ENCODE data around the gene NKAIN1.
"Not testable (repeated sequence)": the region's sequence is repeated elsewhere in the genome, so short reads cannot be mapped to it uniquely, and the experiment has no call there.

NKAIN1 gene

DNA sequence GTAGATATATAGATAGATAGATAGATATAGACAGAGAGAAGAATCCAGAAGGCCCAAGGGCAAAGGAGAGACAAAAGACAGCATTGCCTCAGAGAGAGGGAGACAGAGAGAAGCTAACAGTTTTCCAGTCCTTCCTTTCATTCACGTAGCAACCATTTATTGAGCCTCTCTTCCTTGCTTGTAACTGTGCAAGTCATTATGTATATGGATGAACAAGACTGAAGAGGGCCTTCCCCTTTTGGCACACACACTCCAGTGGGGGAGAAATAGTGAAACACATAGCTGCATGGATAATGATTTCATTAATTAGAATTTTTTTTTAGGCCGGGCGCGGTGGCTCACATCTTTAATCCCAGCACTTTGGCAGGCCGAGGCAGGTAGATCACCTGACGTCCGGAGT is 99.4 kb downstream of the NKAIN1 start:
- TF ChIP-seq, protein P1, sequence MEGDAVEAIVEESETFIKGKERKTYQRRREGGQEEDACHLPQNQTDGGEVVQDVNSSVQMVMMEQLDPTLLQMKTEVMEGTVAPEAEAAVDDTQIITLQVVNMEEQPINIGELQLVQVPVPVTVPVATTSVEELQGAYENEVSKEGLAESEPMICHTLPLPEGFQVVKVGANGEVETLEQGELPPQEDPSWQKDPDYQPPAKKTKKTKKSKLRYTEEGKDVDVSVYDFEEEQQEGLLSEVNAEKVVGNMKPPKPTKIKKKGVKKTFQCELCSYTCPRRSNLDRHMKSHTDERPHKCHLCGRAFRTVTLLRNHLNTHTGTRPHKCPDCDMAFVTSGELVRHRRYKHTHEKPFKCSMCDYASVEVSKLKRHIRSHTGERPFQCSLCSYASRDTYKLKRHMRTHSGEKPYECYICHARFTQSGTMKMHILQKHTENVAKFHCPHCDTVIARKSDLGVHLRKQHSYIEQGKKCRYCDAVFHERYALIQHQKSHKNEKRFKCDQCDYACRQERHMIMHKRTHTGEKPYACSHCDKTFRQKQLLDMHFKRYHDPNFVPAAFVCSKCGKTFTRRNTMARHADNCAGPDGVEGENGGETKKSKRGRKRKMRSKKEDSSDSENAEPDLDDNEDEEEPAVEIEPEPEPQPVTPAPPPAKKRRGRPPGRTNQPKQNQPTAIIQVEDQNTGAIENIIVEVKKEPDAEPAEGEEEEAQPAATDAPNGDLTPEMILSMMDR (IDR thresholded peaks at IDR 0.05; ENCODE audit: control insufficient read depth, extremely low read depth, insufficient read depth) = no peak
- DNase-seq (ENCODE audit: low read depth) = no peak
- no peak overlapping the region for H3K4me3 ChIP-seq (ENCODE audit: low read depth, low read length)

DNA sequence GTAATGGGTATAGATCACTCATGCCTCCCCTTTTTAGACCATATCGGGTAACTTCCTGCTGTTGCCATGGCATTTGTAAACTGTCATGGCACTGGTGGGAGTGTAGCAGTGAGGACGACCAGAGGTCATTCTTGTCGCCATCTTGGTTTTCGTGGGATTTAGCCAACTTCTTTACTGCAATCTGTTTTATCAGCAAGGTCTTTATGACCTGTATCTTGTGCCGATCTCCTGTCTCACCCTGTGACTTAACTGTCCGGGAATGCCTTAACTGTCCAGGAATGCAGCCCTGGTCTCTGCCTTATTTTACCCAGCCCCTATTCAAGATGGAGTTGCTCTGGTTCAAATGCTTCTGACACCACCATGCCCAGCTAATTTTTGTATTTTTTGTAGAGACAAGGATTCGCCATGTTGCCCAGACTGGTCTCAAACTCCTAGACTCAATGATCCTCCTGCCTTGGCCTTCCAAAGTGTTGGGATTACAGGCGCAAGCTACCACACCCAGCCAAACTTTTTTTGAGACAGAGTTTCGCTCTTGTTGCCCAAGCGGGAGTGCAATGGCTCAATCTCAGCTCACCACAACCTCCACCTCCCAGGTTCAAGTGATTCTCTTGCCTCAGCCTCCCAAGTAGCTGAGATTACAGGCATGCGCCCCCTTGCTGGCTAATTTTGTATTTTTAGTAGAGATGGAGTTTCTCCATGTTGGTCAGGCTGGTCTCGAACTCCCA is 100.7 kb downstream of the NKAIN1 start:
- not testable (repeated sequence) for H3K4me3 ChIP-seq (ENCODE audit: low read depth, low read length); DNase-seq (ENCODE audit: low read depth)

DNA sequence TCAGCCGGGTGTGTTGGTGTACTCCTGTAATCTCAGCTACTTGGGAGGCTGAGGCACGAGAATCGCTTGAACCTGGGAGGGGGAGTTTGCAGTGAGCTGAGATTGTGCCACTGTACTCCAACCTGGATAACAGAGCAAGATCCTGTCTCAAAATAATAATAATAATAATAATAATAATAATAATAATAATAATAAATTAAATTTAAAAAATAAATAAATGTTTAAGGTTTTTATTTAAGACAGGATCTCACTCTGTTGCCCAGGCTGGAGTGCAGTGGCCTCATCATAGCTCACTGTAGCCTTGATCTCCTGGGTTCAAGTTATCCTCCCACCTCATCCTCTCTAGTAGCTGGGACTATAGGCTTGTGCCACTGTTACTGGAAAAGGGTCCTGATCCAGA is 101.8 kb downstream of the NKAIN1 start:
- not testable (repeated sequence) for H3K4me3 ChIP-seq (ENCODE audit: low read depth, low read length); DNase-seq (ENCODE audit: low read depth)

DNA sequence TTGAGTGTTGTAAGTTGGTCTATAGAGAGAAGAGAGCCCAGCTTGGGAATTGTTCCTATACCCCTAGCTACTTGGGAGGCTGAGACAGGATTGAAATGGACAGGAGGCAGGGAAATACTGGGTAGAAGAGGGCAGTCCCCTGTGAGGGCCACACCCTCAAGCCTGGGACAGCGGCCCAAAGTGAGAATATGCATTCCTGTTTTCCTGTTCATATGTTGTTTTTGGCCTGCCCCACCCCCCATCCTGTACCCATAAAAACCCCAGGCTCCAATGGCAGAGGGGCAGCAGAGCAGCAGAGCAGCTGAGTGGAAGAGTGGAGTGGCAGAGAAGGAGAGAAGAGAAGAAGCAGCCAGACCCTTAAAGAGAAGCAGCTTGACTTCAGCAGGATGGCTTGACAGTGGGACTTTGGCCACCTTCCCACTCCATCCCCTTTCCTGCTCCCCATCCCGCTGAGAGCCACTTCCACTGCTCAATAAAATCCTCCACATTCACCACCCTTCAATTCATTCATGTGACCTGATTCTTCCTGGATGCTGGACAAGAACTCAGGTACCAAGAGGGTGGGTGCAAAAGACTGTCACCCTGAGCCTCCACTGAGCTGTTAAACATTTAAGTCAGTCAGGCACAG is 103.6 kb downstream of the NKAIN1 start:
- no peak for DNase-seq (ENCODE audit: low read depth)
- no peak overlapping the region for H3K4me3 ChIP-seq (ENCODE audit: low read depth, low read length)
- TF ChIP-seq, protein P1 (IDR thresholded peaks at IDR 0.05; ENCODE audit: control insufficient read depth, extremely low read depth, insufficient read depth) = no peak

DNA sequence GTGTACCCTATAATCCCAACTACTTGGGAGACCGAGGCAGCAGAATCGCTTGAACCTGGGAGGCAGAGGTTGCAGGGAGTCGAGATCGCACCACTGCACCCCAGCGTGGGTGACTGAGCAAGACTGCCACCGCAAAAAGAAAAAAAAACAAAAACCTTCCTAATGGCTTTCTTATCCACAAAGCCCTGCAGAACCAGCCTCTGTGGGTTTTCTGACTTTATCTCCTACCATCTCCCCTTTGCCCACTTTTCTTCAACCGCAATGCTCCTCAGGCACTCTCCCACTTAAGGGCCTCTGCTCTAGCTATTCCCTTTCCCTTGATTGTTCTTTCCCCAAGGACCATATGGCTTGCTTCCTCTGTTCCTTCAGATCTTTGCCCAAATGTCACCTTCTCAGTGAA is 106.3 kb downstream of the NKAIN1 start:
- H3K4me3 ChIP-seq (ENCODE audit: low read depth, low read length) = no peak overlapping the region
- DNase-seq (ENCODE audit: low read depth) = no peak
- TF ChIP-seq, protein P1 (IDR thresholded peaks at IDR 0.05; ENCODE audit: control insufficient read depth, extremely low read depth, insufficient read depth) = no peak

All from LNCaP clone FGC (cell line).